ENCODE data around the gene JARID2. TPM values are rescaled to one million over a fixed set of nuclear protein-coding genes. Genes with fewer than 3 reads are reported as not detected.

JARID2 gene
- total and polyA plus RNA-seq, 9 of the 15 experiments (the other 6 are each of a cell fraction or from before 2014, with no cell fraction given), result 5.0 to 29.0 (median 15.6) TPM

GRCh38 chr6:15551798-15552197, 305.9 kb downstream of the JARID2 start (continued):
- TF ChIP-seq, protein P1, sequence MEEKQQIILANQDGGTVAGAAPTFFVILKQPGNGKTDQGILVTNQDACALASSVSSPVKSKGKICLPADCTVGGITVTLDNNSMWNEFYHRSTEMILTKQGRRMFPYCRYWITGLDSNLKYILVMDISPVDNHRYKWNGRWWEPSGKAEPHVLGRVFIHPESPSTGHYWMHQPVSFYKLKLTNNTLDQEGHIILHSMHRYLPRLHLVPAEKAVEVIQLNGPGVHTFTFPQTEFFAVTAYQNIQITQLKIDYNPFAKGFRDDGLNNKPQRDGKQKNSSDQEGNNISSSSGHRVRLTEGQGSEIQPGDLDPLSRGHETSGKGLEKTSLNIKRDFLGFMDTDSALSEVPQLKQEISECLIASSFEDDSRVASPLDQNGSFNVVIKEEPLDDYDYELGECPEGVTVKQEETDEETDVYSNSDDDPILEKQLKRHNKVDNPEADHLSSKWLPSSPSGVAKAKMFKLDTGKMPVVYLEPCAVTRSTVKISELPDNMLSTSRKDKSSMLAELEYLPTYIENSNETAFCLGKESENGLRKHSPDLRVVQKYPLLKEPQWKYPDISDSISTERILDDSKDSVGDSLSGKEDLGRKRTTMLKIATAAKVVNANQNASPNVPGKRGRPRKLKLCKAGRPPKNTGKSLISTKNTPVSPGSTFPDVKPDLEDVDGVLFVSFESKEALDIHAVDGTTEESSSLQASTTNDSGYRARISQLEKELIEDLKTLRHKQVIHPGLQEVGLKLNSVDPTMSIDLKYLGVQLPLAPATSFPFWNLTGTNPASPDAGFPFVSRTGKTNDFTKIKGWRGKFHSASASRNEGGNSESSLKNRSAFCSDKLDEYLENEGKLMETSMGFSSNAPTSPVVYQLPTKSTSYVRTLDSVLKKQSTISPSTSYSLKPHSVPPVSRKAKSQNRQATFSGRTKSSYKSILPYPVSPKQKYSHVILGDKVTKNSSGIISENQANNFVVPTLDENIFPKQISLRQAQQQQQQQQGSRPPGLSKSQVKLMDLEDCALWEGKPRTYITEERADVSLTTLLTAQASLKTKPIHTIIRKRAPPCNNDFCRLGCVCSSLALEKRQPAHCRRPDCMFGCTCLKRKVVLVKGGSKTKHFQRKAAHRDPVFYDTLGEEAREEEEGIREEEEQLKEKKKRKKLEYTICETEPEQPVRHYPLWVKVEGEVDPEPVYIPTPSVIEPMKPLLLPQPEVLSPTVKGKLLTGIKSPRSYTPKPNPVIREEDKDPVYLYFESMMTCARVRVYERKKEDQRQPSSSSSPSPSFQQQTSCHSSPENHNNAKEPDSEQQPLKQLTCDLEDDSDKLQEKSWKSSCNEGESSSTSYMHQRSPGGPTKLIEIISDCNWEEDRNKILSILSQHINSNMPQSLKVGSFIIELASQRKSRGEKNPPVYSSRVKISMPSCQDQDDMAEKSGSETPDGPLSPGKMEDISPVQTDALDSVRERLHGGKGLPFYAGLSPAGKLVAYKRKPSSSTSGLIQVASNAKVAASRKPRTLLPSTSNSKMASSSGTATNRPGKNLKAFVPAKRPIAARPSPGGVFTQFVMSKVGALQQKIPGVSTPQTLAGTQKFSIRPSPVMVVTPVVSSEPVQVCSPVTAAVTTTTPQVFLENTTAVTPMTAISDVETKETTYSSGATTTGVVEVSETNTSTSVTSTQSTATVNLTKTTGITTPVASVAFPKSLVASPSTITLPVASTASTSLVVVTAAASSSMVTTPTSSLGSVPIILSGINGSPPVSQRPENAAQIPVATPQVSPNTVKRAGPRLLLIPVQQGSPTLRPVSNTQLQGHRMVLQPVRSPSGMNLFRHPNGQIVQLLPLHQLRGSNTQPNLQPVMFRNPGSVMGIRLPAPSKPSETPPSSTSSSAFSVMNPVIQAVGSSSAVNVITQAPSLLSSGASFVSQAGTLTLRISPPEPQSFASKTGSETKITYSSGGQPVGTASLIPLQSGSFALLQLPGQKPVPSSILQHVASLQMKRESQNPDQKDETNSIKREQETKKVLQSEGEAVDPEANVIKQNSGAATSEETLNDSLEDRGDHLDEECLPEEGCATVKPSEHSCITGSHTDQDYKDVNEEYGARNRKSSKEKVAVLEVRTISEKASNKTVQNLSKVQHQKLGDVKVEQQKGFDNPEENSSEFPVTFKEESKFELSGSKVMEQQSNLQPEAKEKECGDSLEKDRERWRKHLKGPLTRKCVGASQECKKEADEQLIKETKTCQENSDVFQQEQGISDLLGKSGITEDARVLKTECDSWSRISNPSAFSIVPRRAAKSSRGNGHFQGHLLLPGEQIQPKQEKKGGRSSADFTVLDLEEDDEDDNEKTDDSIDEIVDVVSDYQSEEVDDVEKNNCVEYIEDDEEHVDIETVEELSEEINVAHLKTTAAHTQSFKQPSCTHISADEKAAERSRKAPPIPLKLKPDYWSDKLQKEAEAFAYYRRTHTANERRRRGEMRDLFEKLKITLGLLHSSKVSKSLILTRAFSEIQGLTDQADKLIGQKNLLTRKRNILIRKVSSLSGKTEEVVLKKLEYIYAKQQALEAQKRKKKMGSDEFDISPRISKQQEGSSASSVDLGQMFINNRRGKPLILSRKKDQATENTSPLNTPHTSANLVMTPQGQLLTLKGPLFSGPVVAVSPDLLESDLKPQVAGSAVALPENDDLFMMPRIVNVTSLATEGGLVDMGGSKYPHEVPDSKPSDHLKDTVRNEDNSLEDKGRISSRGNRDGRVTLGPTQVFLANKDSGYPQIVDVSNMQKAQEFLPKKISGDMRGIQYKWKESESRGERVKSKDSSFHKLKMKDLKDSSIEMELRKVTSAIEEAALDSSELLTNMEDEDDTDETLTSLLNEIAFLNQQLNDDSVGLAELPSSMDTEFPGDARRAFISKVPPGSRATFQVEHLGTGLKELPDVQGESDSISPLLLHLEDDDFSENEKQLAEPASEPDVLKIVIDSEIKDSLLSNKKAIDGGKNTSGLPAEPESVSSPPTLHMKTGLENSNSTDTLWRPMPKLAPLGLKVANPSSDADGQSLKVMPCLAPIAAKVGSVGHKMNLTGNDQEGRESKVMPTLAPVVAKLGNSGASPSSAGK (IDR thresholded peaks at IDR 0.05), result no peak
- TF ChIP-seq ZNF316 (IDR thresholded peaks at IDR 0.05) (no peak), ZNF644 (tag; IDR thresholded peaks at IDR 0.05; ENCODE audit: low read depth) (no peak), DDX20 (tag; IDR thresholded peaks at IDR 0.05; ENCODE audit: low read depth) (no peak), ZNF707 (CRISPR knock-in tag; conservative IDR thresholded peaks at IDR 0.05) (no peak), HDAC8 (tag; IDR thresholded peaks at IDR 0.05) (no peak), CREB1 (IDR thresholded peaks at IDR 0.05) (no peak), CREB1 (CRISPR knock-in tag; IDR thresholded peaks at IDR 0.05) (no peak), ZNF197 (CRISPR knock-in tag; IDR thresholded peaks at IDR 0.05; ENCODE audit: low read depth) (no peak), ZFPM2 (CRISPR knock-in tag; IDR thresholded peaks at IDR 0.05) (no peak), FOXA3 (CRISPR knock-in tag; conservative IDR thresholded peaks at IDR 0.05 in 1 of 2, IDR thresholded peaks at IDR 0.05 in 1 of 2) (peak in 1 of 2 experiments; percentile 63; a peak in 2 of 4 replicates)
- TF ChIP-seq, protein P2, sequence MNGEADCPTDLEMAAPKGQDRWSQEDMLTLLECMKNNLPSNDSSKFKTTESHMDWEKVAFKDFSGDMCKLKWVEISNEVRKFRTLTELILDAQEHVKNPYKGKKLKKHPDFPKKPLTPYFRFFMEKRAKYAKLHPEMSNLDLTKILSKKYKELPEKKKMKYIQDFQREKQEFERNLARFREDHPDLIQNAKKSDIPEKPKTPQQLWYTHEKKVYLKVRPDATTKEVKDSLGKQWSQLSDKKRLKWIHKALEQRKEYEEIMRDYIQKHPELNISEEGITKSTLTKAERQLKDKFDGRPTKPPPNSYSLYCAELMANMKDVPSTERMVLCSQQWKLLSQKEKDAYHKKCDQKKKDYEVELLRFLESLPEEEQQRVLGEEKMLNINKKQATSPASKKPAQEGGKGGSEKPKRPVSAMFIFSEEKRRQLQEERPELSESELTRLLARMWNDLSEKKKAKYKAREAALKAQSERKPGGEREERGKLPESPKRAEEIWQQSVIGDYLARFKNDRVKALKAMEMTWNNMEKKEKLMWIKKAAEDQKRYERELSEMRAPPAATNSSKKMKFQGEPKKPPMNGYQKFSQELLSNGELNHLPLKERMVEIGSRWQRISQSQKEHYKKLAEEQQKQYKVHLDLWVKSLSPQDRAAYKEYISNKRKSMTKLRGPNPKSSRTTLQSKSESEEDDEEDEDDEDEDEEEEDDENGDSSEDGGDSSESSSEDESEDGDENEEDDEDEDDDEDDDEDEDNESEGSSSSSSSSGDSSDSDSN (IDR thresholded peaks at IDR 0.05; ENCODE audit: borderline replicate concordance in 1 of 2, low read depth in 2 of 2, low read length in 2 of 2), result no peak
- TF ChIP-seq, protein P3, sequence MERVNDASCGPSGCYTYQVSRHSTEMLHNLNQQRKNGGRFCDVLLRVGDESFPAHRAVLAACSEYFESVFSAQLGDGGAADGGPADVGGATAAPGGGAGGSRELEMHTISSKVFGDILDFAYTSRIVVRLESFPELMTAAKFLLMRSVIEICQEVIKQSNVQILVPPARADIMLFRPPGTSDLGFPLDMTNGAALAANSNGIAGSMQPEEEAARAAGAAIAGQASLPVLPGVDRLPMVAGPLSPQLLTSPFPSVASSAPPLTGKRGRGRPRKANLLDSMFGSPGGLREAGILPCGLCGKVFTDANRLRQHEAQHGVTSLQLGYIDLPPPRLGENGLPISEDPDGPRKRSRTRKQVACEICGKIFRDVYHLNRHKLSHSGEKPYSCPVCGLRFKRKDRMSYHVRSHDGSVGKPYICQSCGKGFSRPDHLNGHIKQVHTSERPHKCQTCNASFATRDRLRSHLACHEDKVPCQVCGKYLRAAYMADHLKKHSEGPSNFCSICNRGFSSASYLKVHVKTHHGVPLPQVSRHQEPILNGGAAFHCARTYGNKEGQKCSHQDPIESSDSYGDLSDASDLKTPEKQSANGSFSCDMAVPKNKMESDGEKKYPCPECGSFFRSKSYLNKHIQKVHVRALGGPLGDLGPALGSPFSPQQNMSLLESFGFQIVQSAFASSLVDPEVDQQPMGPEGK (CRISPR knock-in tag; IDR thresholded peaks at IDR 0.05; ENCODE audit: borderline replicate concordance), result no peak

Data from K562 (cell line).